Bronchial epithelial cell (primary cell): ENCODE data around the gene MASP1. TPM values are rescaled to one million over a fixed set of nuclear protein-coding genes. Genes with fewer than 3 reads are reported as not detected.

ENCODE experiments used
- DNase-seq: peaks from one replicate; pipeline ENCODE4 v3.0.0-alpha.2; 2010; ENCODE audit warnings: low read depth
- FAIRE-seq: peaks from 2 replicates; lab custom pipeline; 2011; peaks lifted over from hg19 to GRCh38; lab: Jason Lieb, UNC
- H3K27me3 ChIP-seq: 2 replicates; pipeline ENCODE4 v1.5.1; 2011; ENCODE audit warnings: low read length; ENCODE audit not compliant: control insufficient read depth, insufficient read depth
- H3K36me3 ChIP-seq: 2 replicates; pipeline ENCODE4 v1.5.1; 2011; ENCODE audit warnings: low read length; ENCODE audit not compliant: control insufficient read depth, insufficient read depth
- H3K4me3 ChIP-seq: 2 replicates; pipeline ENCODE4 v1.5.1; 2011; ENCODE audit warnings: mild to moderate bottlenecking, low read depth, low read length, control low read depth
- total RNA-seq: library from RNA; depleted of rRNA; stranded (reverse); fragments of >200 nt; gene quantifications from 2 replicates; pipeline ENCODE4 v1.2.1, GENCODE V29; 2014
- TF ChIP-seq, protein P1 (sequence below): IDR thresholded peaks from 2 replicates; pipeline ENCODE4 v1.5.1; 2011; ENCODE audit warnings: mild to moderate bottlenecking, moderate library complexity, low read length, control low read depth, inconsistent platforms; ENCODE audit not compliant: insufficient read depth, severe bottlenecking

Gene MASP1
- total RNA-seq, 1 donor from 2014 or later = 3.9 TPM

DNA sequence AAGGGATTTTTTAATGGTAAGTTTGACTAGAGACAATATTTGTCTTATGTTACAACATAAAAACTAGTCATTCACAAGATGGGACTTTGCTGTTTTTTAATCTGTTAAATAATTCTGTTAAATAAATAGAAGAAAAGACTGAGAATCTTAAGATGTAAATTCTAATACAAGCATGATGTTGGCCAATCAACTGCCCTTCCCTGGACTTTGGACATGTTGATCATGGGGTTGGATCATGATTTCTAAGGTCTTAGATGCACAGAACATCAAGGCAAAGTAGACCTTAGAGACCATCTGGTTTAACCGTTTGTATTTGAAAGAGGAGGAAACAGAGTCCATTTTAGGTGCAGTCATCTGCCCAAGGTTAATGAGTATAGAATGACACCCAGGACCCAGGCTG, 10.9 kb downstream of the MASP1 start:
- FAIRE-seq (no peak), DNase-seq (no peak)
- no peaks in the 10 kb centered on the region for H3K27me3 ChIP-seq

DNA sequence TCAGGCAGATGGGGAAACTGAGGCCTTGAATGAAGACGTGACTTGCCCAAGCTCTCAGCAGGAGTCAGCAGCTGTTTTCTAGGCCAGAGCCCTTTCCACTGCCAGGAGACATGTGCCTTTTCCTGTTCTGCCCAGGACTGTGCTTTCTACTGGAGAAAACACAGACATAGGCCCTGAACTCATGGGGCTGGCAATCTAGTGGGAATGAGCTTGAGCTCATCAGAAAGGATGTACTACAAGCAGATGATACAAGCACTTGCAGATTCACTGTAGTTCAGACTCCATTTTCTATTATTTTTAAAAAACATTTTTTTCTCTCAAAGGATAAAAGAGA, 14.4 kb downstream of the MASP1 start:
- DNase-seq = no peak
- Histone ChIP-seq H3K36me3 (no peaks in the 10 kb centered on the region), H3K27me3 (no peaks in the 10 kb centered on the region), H3K4me3 (no peak overlapping the region)
- no peak for FAIRE-seq
- TF ChIP-seq, protein P1, sequence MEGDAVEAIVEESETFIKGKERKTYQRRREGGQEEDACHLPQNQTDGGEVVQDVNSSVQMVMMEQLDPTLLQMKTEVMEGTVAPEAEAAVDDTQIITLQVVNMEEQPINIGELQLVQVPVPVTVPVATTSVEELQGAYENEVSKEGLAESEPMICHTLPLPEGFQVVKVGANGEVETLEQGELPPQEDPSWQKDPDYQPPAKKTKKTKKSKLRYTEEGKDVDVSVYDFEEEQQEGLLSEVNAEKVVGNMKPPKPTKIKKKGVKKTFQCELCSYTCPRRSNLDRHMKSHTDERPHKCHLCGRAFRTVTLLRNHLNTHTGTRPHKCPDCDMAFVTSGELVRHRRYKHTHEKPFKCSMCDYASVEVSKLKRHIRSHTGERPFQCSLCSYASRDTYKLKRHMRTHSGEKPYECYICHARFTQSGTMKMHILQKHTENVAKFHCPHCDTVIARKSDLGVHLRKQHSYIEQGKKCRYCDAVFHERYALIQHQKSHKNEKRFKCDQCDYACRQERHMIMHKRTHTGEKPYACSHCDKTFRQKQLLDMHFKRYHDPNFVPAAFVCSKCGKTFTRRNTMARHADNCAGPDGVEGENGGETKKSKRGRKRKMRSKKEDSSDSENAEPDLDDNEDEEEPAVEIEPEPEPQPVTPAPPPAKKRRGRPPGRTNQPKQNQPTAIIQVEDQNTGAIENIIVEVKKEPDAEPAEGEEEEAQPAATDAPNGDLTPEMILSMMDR = no peak

More for the DNA sequence above, 10.9 kb downstream of the MASP1 start:
- TF ChIP-seq, protein P1 = no peak
- Histone ChIP-seq H3K4me3 (no peak overlapping the region), H3K36me3 (no peaks in the 10 kb centered on the region)

DNA sequence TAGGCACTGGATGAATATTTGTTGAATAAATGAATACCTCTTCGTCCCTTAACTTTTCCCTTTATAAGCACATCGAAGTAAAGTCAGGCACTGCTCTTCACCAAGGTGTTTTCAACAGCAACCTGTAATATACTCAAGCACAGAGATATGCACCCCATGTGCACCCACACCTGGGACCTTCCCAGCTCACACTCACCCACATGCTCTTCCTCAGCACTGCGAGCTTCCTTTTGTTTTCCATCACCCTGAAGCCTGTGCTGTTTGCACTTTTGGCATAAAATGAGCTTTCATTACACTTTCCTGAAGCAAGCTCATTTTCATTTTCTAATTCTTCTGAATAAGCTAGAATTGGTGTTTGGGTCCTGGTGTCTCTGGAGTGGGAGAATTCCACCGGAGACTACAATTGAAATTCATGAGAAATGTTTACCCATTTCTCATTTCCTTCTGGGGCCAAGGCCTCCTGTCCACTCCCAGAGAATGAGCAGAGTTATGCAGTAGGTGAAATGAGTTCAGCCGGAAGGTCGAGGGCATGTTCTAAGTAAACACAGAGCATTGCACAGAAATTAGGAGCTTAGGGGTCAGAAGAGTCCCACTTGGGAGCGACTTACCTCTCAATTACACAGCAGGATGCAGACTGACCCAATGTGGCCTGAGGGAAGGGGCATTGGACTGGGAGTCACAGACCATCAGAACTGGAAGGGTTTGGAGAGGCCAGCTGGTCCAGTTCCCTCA, 15.0 kb downstream of the MASP1 start:
- Histone ChIP-seq H3K27me3 (no peaks in the 10 kb centered on the region), H3K4me3 (no peak overlapping the region), H3K36me3 (no peaks in the 10 kb centered on the region)
- no peak for FAIRE-seq
- no peak for DNase-seq
- TF ChIP-seq, protein P1 = no peak

DNA sequence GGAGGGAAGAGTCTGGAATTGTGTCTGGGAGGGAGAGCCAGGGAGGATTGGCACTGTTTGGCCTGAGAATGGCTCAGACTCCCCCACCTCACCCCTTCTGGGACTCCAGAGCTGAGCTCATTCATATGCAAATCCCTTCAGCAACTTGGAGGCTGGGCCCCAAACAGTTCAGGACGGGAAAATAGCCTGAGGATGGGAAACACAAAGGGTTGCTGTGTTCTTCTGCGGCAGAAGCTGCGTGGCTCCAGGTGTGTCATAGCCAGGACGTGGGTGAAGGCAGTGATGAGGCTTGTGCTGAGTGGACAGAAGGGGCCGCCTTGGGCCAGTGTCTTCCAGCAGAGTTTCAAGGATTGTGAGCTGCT, 16.6 kb downstream of the MASP1 start:
- FAIRE-seq (no peak), DNase-seq (peak; percentile 44)
- TF ChIP-seq, protein P1 = no peak

GRCh38 chr3:187274315-187274976, 17.1 kb downstream of the MASP1 start:
- FAIRE-seq (no peak), DNase-seq (no peak)
- no peaks in the 10 kb centered on the region for H3K27me3 ChIP-seq
- TF ChIP-seq, protein P1 = no peak
- no peak overlapping the region for H3K4me3 ChIP-seq
- H3K36me3 ChIP-seq = no peaks in the 10 kb centered on the region

More for the DNA sequence above, 16.6 kb downstream of the MASP1 start:
- Histone ChIP-seq H3K36me3 (no peaks in the 10 kb centered on the region), H3K4me3 (no peak overlapping the region), H3K27me3 (no peaks in the 10 kb centered on the region)

DNA sequence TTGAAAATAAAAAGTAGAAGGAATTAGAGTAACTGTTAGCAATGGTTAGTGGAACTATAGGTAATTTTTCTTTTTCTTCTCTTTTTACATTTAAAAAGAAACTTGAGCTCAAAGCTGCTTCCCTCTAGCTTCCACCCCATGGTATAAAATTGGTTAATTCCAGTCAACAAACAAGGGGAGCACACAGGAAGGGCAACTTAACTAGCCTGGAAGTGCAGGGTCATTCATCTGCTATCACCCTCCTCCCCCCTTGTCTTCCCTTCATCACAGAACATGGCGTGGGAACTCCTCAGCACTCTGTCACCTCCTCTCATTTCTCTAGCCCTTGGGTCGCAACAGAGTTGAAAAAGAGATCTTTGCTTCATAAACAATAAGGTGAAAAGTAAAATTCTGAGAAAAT, 20.0 kb downstream of the MASP1 start:
- H3K36me3 ChIP-seq = no peaks in the 10 kb centered on the region
- peaks cover 2% of the 10 kb centered on the region for H3K27me3 ChIP-seq
- TF ChIP-seq, protein P1 = no peak
- FAIRE-seq (no peak), DNase-seq (no peak)
- H3K4me3 ChIP-seq = no peak overlapping the region
